HG02870 (cell line): ENCODE results near the gene TTC7B.
"Not testable (repeated sequence)": the region's sequence is repeated elsewhere in the genome, so short reads cannot be mapped to it uniquely, and the experiment has no call there.

ENCODE experiments used
- ATAC-seq: cut with Tn5 transposase; IDR thresholded peaks from one replicate; pipeline ENCODE4 v1.9.1; 2021; ENCODE audit warnings: mild to moderate bottlenecking, moderate library complexity; ENCODE audit not compliant: unreplicated experiment

The TTC7B gene

GRCh38 chr14:90831821-90832220 lies 15.6 kb upstream of the TTC7B start:
- ATAC-seq, result no peak

DNA sequence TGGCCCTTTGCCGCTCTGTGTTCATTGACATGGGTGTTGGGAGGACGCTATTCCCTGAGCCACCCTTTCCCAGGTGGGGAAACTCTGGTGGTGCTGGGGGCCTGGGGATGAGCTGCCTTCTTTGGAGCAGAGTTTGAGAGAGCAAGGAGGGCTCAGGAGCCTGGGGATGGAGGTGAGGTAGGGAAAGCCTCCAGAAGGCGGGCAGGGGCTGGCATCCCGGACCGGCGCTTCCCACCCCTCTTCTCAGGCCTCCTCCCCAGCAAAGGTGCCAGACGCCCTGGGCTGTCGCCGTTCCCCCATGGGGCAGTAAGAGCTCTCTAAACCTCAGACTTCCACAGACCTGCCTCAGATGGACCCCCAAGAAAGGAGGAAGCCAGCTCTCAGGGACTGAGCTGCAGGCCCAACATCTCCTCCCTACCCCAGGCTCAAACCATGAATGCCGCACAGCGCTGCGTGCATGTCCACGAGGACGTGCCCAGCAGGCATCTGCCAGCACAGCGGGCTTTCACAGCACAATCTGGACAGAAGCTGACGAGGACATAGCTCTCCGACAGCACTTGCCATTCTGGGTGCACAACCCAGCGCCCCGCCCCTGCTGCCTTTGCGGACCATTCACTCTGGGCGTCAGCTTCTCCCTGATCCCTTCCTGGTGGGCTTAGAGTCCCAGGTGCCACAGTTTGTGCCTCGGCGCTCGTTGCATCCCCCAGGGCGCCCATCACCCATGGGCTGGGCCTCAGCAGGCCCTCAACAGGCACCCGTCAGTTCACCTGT lies 14.9 kb upstream of the TTC7B start:
- ATAC-seq, result no peak

- ATAC-seq, result no peak
Observed at GRCh38 chr14:90829677-90830076, 13.4 kb upstream of the TTC7B start.

- no peak for ATAC-seq
Observed at GRCh38 chr14:90828642-90829487, 12.6 kb upstream of the TTC7B start.

- ATAC-seq, result peak; percentile 99
Observed at GRCh38 chr14:90827919-90828610, 11.8 kb upstream of the TTC7B start.

GRCh38 chr14:90823542-90823941 lies 7.3 kb upstream of the TTC7B start:
- not testable (repeated sequence) for ATAC-seq

- ATAC-seq, result no peak
Observed at GRCh38 chr14:90820958-90821357, 4.7 kb upstream of the TTC7B start.

DNA sequence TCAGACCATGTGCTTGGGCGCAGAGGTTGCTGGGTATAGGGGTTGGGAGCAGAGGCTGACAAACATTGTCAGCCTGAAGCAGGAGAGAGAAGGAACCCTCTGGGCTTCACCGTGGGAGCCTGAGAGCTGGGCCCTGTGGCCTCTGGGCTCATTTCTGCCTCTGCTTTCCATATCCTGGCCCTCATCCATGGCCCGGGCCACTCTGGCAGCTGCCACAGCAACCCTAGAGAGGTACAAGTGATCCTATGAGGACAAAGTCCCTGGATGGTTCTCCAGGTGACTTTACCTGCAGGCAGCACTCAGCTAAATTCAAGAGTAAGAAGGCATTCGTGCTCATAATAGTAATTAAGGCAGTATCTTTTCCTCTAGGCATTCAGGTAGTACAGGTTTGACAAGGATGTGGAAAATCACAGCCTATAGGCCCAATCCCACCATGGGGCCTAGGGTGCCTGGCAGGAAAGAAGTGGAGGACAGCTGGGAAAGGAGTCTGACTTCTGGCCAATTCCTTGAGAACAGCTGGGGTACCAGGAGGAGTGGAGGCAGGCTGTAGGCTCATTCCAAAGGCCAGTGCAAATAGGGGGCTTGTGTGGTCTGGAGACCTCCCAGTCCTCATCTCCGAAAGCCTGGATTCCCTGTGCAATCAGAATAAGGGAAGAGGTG lies 3.6 kb upstream of the TTC7B start:
- ATAC-seq, result no peak

GRCh38 chr14:90818715-90819114 lies 2.5 kb upstream of the TTC7B start:
- no peak for ATAC-seq

GRCh38 chr14:90816681-90817436 lies 629 bp upstream of the TTC7B start:
- no peak for ATAC-seq

GRCh38 chr14:90815572-90815821 lies 733 bp downstream of the TTC7B start:
- no peak for ATAC-seq

DNA sequence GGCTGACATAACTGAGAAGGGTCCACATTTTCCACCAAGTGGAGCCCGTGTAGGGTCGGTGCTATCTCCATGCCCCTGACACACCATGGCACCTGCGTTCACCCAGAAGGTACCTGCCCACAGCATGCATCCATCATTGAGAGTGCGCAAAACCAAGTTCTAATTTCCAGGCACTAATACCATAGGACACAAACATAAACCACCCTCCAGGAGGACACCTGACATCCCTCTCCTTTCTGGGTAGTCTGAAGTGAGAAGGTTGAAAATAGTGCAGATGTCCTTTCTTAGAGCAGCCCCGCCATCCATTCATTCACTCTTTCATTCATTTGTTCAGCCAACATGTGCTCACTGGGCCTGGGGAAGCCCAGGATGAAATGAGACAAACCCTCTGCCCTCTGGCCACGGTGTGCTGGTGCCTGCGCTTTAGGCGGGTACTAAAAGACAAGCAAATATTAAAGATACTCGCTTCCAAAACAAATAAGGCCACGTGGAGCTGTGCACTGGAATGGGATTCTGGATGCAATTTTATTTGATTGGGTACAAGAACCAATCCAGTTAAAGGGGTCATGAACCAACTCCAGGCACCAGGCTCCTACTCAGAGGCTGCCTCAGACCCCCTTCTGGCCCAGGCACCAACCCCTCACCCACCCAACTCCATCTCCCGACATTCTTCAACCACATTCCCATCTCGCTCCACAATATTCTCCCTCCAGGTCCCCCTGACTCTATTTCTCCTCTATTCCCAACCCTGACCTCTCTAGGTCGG lies 1.2 kb downstream of the TTC7B start:
- ATAC-seq, result no peak

DNA sequence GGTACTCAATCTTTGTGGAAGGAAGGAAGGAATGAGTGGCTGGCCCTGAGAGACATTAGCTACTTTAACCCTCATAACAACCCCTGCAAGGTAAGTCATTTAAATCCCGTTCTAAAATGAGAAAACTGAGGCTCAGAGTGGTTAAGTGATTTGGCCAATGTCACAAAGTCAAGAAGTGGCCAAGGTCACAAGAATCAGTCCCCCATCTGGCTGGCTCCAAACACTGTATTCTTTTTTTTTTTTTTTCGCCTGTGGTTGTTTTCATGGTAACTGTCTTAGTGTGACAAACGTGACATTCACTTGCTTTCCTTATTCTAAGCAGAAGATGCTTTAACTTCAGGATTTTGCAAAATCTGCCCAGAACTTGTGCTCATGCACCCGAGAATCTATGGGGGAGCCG lies 2.8 kb downstream of the TTC7B start:
- no peak for ATAC-seq

DNA sequence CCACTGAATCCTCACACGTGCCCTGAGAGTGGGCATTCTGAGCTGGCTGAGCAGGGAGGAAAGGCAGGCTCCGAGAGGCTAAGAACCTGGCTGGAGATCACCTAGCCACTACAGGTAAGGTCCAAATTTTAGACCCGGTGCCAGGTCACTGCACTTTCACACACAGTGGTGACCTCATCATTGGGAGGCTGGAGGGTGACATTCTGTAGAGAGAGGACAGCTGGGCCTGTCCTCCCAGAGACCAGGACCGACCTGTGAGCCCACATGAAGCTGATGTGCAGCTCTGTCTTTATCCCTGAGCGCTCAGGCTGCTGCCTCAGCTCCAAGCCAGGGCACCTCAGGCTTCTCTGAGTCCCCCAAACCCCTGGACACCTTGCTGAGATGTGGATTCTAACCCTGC lies 4.1 kb downstream of the TTC7B start:
- ATAC-seq, result no peak

DNA sequence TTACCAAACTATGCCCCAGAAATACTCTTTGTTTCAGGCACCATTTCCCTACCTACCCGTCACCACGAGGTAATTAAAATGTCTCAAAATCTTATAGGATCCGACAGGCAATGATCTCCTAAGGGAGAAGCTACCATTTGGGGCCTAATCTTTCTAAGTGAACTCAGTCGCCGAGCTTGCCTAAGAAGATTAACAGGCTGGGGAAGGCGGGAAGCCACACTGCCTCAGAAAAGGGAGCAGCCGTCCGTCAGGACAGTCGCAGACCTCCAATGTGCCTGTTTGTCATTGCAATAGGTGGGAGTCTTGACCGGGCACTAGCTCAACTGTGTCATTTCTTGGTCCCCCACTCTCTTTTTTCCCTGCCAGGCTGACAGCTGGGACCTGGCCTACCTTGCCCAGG lies 4.6 kb downstream of the TTC7B start:
- ATAC-seq, result no peak

GRCh38 chr14:90810806-90811205 lies 5.4 kb downstream of the TTC7B start:
- no peak for ATAC-seq

DNA sequence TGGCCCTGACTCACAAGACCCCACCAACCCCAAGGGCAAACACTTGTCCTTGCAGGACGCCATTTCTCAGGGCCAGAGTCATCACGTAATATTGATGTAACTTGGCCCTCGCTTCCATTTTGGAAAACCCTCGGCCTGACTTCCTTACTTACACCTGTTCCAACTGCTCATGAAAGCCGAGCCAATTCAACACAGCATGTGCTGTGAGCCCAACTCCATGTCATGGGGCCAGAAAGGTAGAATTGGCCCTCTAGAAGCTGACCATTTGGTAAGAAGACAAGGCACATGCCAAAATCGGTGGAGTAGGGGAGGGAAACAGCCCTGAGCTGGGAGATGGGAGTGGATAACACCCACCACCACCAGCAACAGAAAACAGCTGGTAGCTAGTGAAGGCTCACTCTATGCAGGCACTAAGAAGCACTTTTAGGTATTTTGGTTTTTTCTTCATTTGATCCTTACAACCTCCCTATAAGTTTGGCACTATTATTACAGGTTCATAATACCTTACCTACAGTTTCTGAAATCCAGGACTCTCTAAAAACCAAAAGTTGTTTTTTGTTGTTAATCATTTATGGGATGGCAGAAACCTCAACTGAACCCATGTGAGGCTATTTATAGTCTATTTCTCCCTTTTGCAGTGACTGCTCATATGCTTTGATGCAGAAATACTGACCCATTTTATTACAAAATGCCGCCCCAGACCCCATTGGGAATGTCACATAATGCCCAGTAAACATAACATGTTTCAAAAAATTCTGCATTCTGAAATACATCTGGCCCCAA lies 6.5 kb downstream of the TTC7B start:
- no peak for ATAC-seq

- no peak for ATAC-seq
Observed at GRCh38 chr14:90808759-90809529, 7.3 kb downstream of the TTC7B start.
